GM18870 (cell line): ENCODE data around the gene APBA3.

Experiments used
- ATAC-seq: cut with Tn5 transposase; IDR thresholded peaks from one replicate; pipeline ENCODE4 v1.9.1; 2021; ENCODE audit warnings: moderate library complexity; ENCODE audit not compliant: unreplicated experiment

The APBA3 gene

DNA sequence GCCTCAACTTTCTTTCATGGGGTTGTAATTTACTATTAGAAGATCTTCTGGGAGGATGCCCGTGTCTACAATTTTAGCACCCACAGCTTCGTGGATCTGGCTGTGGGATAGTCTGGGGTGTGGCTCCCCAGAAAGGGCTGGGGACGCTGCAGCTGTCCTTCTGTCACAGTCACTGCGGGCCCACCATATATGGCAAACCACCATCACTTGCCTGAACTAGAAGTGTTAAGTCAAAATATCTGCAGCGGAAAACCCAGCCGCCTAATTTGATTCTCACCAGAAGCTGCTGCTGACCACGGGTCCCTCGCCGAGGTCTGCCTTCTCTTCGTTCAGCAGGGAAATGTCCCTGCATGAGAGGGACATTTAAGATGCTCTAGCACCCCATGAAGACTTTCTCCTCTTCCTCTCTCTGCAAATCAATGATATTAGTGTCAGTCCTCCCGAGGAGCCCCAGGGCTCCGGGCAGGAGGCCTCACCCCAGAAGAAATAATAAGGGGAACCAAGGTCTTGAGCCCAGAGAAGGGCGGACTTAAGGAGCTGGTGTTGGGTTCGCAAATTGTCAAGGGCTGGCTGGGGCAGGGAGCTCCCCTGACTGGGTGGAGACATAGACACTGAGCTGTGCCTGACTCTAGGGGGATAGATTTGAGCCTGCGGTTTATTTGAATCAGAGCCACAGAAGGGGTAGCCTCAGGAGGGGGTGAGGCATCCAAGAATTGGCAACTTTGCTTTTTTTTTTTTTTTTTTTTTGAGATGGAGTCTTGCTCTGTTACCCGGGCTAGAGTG, 27.7 kb upstream of the APBA3 start:
- no peak for ATAC-seq

DNA sequence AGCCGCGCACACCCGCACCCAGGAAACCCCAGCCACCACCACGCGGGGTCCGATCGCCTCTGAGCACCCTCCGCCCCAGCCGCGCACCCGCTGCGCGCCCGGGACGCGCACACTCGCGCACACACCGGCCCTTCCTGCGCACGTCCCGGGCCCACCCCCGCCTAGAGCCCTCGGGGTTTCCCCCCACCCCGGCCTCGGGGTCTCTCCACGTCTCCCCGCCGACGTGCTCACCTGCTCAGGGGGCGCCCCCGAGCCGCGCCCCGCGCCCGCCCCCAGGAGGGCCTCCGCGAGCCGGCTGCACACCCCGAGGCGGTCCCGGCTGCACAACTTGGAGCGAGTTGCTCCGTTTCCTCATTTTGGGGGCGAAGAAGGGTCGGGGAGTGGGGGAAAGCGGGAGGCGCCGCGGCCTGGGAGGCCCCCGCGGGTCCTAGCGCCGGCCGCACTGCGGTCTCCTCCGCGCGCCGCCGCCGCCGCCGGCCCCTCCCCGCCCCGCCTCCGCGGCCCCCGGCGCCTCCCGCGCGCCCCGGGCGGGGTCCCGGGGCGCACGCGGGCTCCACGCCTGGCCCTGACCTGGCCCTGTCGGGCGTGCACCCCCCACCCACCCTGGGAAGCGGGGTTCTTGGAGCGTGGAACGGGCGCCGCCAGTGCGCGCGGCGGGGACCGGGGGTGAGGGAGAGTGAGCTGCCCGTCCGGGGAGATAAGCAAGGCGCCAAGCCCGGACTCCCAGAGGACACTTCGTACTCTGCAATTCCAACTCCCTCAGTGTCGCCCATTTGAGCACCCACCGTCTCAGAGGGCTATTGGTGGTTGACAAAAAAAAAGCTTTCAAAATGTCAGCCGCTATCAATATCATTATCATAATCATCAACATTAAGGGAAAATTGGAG, 24.7 kb upstream of the APBA3 start, which contains the start of gene MATK:
Gene MATK, minus strand, starts transcription at position 444 of the 887 bp plus-strand sequence. CDS start 1,246 bp downstream, outside the sequence.
- no peak for ATAC-seq

DNA sequence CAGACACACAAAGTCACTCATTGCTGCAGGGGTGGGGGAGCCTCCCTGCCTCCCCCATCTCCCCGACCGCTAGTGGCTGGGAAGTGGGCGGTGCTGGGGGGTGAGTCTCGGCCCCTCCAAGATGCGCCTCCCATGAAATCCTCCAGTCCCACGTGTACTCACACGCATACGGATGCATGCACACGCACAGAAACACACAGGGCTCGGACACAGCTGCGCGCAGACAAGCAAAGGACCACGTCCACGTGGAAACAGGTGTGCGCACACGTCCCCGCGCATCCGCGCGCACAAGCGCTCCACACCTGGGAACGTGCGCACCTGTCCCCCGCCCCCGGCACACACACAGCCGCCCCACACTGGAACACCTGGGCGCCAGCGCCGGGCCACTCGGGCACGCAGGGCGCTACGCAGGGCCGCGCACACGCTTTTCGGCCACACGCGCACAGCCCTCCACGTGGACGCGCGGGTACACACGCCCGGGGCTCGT, 24.0 kb upstream of the APBA3 start:
- no peak for ATAC-seq

DNA sequence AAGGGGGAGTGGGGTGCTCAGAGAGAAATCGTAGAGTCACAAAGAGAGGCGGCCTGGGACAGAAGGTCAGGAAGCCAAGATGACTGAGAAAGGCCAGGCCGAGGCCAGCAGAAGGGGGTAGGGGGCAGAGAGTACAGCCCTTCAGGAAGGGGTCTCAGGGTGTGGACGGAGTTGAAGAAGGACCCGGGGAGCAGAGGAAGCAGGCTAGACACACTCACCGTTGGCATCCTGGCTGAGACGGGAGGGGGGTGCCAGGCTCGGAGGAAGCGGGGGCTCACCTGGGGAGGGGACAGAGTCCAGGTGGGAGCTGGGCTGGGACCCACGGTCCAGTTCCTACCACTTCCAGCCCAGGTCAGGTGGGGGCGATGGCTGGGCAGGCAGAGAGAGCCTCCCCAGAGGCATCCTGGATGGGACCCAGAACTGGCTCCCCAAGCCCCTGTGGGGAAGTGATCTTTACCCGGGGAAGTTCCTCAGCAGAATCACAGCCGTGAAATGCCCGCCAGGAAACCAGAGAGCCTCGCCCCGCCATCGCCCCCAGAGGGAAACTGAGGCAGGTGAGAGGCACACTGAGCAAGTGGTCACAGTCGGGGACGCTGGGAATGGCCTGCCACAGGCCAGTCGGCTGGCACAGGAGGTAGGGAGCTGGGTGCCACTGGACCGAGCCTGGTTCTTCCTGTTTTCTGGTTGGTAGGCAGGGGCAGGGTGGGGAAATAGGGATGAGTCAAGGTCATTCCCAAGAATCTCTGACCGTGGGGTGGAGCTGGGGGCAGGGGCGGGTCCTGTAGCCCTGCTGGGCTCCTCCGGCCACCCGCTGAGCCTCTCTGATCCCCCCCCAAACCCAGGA, 23.3 kb upstream of the APBA3 start:
- ATAC-seq: no peak

DNA sequence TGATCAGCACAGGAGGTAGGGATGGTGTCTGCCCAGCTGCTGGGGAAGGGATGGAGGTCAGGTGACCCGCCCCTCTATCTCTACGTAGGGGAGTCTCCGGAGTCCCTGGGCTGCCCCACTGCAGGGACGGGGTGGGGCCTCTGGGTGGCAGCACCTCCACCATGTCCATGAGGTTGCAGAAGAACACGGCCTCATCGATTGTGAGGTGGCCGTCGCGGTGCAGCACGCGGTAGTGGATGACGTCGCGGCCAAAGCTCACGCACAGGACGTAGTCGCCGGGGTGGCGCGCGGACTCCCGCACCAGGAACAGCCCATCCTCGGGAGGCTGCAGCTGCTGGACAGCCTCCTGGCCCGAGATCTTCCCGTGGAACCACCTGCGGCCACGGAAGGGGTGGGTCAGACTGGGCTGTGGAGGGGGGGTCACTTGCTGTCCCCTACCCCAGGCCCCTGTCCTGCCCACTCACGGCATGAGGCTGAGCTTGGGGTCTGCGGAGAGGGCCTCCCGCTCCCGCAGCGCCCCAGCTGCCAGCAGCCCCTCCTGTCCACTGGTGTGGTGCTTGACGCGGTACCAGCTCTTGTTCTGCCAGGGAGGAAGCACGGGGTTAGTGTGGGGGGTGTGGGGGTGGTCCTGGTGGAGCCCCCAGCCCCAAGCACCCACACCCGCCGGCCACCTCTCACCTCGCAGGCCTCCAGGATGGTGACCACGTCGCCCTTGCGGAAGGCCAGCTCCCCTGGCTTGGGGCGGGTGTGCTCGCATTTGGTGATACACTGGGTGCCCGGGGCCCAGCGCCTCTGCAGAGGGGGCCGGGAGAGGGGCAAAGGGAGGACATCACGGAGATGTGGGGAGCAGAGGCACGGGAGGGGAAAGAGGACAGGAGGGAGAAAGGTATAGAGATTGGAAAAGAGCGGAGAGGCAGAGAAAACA, 22.4 kb upstream of the APBA3 start:
- ATAC-seq: no peak

DNA sequence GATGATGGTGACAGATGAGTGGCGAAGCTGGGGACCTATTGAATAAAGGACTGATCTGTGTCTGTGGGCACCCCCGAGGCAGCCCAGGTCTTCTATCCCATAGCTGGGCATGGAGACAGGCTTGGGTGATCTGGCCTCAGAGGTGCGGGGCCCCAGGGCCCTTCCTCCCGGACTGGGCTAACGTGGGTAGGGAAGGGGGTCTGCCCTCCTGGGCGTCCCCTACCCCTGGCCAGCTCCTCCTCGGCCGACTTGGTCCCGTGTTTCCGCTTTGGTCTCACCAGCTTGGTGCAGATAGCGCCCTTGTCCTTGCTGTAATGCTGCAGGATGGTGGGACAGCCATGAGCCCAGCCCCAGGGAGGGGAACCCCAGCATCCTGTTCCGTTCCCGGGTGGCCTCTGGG, 21.4 kb upstream of the APBA3 start:
- ATAC-seq: no peak

DNA sequence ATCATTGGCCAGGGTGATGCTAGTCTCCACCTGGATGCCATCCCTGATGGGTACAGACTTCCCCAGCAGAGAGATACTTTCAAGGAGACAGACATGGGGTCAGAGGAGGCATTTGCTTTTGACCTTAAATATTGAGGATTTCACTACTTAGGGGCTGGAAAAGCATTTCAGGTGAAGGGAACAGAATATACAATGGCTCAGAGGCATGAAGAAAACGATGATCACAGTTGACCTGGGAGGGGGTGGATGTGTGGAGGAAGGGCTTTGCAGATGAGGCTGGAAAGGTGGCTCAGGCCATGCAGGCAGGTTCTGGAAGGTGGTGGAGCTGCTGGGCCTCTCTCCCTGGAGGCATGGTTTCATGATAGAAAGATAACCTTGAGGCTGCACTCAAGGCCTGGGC, 20.8 kb upstream of the APBA3 start:
- ATAC-seq: no peak

DNA sequence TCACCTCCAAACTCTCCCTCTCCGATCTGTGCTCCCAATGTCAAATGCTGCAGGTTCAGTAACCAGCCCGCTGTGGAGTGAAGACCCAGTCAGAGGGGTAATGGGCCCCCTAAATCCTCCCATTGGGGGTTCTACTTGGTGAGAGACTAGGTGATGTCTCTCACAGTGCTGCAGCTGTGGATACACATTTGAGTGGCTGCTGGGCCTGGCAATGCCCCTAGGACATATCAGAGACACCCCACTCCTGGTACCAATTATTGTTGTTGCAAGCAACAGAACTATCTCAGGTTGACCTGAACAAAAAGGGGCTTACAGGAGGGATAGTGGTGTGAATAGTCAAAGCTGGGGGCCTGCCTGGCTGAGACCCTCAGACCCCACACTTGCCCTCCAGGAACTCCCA, 20.1 kb upstream of the APBA3 start:
- no peak for ATAC-seq

DNA sequence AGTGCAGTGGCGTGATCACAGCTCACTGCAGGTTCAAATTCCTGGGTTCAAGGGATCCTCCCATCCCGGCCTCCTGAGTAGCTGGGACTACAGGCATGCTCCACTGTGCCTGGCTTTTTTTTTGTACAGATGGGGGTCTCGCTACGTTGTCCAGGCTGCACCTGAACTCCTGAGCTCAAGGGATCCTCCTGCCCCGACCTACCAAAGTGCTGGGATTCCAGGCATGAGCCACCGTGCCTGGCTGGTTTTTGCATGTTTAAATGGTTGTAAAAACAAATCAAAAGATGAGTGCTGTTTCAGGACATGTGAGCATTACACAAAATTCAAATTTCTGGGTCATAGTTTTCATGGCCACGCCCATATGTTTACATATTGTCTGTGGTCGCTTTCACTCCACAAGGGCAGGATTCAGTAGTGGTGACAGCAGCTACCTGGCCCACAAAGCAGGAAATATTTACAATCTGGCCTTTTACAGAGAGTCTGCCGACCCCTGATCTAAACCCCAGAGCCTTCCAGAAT, 19.4 kb upstream of the APBA3 start:
- ATAC-seq: no peak

DNA sequence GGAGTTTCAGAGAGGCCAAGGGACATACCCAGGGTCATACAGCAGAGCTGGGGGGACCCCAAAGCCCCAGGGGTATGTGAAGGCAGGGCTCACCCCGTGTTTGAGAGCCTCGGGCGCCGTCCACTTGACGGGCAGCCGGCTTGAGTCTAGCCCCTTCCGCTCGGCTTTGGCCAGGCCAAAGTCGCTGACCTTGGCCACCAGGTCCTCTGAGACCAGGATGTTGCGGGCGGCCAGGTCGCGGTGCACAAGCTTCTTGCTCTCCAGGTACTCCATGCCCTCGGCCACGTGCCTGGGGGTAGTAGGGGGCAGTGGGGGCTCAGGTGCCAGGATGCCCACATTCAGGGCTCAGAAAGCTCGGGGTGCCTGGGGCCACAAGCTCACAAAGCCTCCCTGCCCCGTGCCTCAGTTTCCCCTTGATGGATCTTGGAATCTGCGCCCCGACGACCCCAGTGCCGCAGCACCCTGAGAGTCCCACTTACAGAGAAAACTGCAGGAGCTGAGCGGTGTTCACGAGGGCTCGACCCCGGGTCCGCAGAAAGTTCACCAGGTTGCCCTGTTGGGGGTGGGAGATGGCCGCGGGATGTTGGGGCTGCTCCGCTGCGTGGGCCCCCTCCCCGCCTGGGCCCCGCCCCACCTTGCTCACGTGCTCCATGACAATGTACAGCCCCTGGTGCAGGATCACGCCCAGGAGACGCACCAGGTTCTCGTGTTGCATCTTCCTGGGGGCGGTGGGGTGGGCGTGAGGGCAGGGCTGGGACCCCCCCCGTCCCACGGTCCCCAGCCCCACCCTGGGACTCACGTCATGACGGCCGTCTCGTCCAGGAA, 17.6 kb upstream of the APBA3 start:
- ATAC-seq: no peak

DNA sequence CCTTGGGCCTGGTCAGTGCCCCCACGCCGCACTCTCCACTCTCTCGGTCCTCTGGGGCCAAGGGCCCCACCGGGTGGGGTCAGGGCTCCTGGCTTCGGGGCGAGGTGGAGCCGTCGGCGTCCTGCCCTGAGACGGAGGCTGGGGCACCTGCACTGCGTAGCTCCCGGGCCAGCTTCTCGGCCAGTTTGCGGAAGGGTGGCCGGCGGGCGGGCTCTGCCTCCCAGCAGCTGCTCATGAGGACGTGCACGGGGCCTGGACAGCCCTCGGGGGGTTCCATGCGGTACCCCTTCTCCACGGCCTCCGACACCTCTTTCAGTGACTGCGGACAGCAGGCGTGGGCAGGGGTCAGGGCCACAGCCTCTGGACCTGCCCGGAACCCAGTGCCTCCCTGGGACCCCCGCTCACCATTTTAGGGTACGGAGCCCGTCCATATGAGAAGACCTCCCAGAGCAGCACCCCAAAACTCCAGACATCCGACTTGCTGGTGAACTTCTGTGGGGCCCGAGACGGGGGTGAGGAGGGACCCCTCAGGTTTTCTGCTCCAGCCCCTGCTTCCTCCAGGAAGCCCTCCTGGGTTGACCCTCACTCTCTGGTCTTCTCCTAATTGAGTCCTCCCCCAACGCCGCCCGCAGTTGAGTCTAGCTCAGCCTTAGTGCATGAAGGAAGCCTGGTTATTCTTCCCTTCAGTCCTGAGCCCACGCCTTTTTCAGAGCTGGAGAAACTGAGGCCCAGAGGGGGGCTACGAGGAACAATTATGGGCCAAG, 16.8 kb upstream of the APBA3 start:
- ATAC-seq: no peak

DNA sequence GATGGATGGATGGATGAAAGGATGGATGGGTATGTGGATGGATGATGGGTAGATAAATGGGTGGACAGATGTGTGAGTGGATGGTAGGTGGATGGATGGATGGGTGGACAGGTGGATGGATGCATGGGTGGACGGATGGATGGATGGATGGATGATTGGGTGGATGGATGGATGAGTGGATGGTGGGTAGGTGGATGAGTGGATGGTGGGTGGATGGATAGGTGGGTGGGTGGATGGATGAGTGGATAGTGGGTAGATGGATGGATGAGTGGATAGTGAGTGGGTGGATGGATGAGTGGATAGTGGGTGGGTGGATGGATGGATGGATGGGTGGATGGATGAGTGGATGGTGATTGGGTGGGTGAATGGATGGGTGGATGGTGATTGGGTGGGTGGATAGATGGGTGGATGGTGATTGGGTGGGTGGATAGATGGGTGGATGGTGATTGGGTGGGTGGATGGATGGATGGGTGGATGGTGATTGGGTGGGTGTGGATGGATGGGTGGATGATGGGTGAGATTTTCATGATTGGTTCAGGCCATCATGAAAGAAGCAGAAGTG, 15.1 kb upstream of the APBA3 start:
- no peak for ATAC-seq

DNA sequence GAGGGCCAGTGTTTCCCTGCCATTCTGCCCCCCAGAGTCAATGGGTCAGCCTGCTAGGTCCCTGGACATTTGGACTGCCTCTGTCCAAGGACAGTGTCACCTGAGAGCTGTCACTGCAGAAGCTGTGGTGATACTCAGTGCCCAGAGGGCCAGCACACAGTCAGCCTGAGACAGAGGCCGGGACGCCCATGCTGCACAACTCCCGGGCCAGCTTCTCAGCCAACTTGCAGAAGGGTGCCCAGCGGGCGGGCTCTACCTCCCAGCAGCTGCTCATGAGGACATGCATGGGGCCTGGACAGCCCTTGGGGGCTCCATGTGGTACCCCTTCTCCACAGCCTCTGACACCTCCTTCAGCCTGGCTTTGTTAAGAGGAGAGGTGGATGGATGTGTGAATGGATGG, 14.3 kb upstream of the APBA3 start:
- ATAC-seq: no peak

DNA sequence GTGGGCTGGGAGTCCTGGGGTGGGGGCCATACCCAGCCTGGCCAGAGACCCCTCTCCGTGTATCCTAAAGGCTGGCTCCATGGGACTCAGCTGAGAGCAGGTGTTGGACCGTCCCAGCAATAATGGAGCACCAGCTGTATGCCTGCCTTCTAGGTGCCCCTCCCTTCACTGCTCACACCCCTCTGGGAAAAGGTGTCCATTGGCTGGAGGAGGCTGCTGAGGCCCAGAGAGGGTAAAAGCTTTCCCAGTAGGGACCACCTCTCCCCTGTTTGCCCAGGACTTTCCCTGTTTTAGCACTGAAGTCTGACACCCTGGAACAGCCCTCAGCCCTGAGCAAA, 13.9 kb upstream of the APBA3 start:
- no peak for ATAC-seq

DNA sequence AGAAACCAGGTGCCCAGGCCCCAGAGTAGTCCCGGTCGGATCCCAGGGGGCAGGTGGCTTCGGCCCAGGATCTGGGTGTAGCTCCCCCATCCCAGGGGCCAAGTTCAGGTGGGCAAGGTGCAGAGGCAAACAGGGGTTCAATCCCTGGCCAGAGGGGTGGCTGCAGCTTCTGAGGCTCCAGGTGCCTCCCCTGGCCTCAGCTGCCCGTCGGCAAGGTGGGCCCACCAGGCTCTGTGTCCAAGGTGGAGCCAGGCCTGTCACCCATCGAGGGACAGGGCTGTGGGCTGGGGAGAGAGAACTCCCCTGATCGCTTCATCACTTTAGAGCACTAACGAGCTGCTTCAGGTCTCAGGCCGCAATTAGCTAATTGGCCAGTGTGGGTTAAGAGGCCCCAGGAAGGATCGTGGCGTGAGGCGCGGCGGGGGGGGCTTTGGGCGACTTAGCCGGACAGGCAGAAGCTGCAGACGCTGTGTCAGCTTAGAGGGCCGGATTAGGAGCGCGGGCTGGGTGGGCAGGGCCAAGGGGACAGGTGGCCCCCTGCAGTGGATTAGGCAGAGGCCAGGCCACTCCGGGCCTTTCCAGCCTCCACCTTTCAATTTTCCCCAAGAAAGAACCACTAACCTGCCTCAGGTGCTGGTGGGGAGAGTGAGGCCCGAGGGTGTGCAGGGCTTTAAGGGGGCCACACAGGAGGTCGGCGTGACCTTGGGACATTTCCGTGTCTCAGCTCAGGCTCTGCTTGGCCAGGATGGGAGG, 13.3 kb upstream of the APBA3 start:
- no peak for ATAC-seq

DNA sequence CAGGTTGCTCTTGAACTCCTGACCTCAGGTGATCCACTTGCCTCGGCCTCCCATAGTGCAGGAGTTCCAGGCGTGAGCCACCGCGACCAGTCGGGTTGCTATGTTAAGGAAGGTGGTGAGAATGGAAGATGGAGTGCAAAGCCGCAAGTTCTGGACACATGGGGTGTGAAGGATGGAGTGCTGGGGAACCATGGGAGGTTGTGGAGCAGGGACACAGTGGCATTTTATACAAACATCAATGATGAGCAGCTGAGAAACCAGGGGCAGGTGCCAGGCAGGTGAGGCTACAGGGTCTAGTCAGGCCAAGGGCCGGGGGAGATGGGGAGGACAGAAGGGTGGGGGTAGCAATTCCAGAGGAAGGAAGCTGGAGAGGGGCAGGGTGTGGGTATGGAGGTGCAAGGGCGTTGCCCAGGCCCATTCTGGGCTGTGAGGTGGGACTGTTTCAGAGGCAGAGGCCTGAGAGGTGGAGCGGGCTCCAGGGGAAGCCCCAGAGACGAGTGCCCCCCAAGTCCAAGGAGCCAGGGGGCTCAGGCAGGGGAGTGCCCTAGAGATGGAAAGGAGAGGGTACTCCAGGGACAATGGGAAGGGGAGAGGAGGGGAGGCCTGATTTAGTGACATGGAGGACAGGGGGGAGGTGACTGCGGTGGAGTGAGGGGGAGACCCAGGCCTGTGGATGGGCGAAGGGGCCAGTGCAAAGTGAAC, 12.5 kb upstream of the APBA3 start:
- ATAC-seq: no peak
